Measurements from ENCODE around the gene ZMYM4. TPM values are rescaled to one million over a fixed set of nuclear protein-coding genes. Genes with fewer than 3 reads are reported as not detected.

The ZMYM4 gene
- polyA plus RNA-seq, 1 donor from 2014 or later = 36.1 TPM

- no peaks in the 10 kb centered on the region for H3F3A ChIP-seq (ENCODE audit: insufficient read depth, low read length, poor library complexity, severe bottlenecking)
- H3K9me3 ChIP-seq (ENCODE audit: low read length) = no peaks in the 10 kb centered on the region
- H3K36me3 ChIP-seq (ENCODE audit: insufficient read depth, low read length) = no peaks in the 10 kb centered on the region
- H3K27me3 ChIP-seq (ENCODE audit: insufficient read depth, low read depth, low read length) = no peaks in the 10 kb centered on the region
- peaks cover 15% of the 10 kb centered on the region for H3K79me2 ChIP-seq (replicated peaks; ENCODE audit: insufficient read depth, low read length)
- H3K4me3 ChIP-seq (ENCODE audit: low read length) = no peak overlapping the region
- no peaks in the 10 kb centered on the region for H4K20me1 ChIP-seq (ENCODE audit: insufficient read depth)
- no peaks in the 10 kb centered on the region for H3K9me2 ChIP-seq (ENCODE audit: insufficient read depth, low read length)
- H2AFZ ChIP-seq (ENCODE audit: low read depth, low read length) = no peak overlapping the region
- H3K9ac ChIP-seq (ENCODE audit: low read length) = no peak overlapping the region
- no peak for TF ChIP-seq SMC3 (conservative IDR thresholded peaks at IDR 0.05; ENCODE audit: poor library complexity)
- TF ChIP-seq EZH2 (IDR thresholded peaks at IDR 0.05; ENCODE audit: borderline replicate concordance, insufficient read depth, low read length, poor library complexity, severe bottlenecking) = no peak
- no peak for TF ChIP-seq POLR2AphosphoS5 (IDR thresholded peaks at IDR 0.05)
- no peak for TF ChIP-seq TAF1 (IDR thresholded peaks at IDR 0.05; ENCODE audit: low read depth)
- H3K27ac ChIP-seq (ENCODE audit: low read length) = no peak overlapping the region
- no peak overlapping the region for H3K4me2 ChIP-seq (ENCODE audit: low read length)
Observed at GRCh38 chr1:35294809-35295208, 26.3 kb downstream of the ZMYM4 start.

DNA sequence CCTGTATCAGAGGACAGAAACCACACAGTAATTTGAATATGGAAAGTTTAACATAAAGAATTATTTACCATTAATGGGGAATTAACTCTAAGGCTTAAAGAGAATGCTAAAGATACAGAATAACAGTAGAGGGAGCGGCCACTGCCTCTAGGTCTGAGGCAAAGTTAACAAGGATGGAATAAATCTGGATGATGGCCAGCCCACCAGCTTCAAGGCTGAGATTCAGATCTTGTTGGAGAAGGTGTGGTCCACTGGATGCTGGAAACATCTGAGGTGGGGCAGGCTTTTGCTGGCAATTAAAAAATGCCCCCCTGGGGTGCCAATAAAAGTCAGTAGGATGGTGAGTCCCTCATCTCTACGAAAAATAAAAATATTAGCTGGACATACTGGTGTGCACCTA lies 29.4 kb downstream of the ZMYM4 start:
- Histone ChIP-seq H3K36me3 (ENCODE audit: insufficient read depth, low read length) (no peaks in the 10 kb centered on the region), H3F3A (ENCODE audit: insufficient read depth, low read length, poor library complexity, severe bottlenecking) (no peaks in the 10 kb centered on the region), H3K9ac (ENCODE audit: low read length) (no peak overlapping the region), H3K4me2 (ENCODE audit: low read length) (no peak overlapping the region), H2AFZ (ENCODE audit: low read depth, low read length) (no peak overlapping the region), H3K9me2 (ENCODE audit: insufficient read depth, low read length) (no peaks in the 10 kb centered on the region), H4K20me1 (ENCODE audit: insufficient read depth) (no peaks in the 10 kb centered on the region), H3K27ac (ENCODE audit: low read length) (no peak overlapping the region), H3K27me3 (ENCODE audit: insufficient read depth, low read depth, low read length) (no peaks in the 10 kb centered on the region), H3K4me3 (ENCODE audit: low read length) (no peak overlapping the region), H3K79me2 (replicated peaks; ENCODE audit: insufficient read depth, low read length) (peaks cover 17% of the 10 kb centered on the region), H3K9me3 (ENCODE audit: low read length) (no peaks in the 10 kb centered on the region)
- TF ChIP-seq REST (IDR thresholded peaks at IDR 0.05; ENCODE audit: borderline replicate concordance) (no peak), EZH2 (IDR thresholded peaks at IDR 0.05; ENCODE audit: borderline replicate concordance, insufficient read depth, low read length, poor library complexity, severe bottlenecking) (no peak), EP300 (conservative IDR thresholded peaks at IDR 0.05; ENCODE audit: poor library complexity, severe bottlenecking) (no peak), SMC3 (conservative IDR thresholded peaks at IDR 0.05; ENCODE audit: poor library complexity) (no peak), TAF1 (IDR thresholded peaks at IDR 0.05; ENCODE audit: low read depth) (no peak)
- TF ChIP-seq, protein P1, sequence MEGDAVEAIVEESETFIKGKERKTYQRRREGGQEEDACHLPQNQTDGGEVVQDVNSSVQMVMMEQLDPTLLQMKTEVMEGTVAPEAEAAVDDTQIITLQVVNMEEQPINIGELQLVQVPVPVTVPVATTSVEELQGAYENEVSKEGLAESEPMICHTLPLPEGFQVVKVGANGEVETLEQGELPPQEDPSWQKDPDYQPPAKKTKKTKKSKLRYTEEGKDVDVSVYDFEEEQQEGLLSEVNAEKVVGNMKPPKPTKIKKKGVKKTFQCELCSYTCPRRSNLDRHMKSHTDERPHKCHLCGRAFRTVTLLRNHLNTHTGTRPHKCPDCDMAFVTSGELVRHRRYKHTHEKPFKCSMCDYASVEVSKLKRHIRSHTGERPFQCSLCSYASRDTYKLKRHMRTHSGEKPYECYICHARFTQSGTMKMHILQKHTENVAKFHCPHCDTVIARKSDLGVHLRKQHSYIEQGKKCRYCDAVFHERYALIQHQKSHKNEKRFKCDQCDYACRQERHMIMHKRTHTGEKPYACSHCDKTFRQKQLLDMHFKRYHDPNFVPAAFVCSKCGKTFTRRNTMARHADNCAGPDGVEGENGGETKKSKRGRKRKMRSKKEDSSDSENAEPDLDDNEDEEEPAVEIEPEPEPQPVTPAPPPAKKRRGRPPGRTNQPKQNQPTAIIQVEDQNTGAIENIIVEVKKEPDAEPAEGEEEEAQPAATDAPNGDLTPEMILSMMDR (IDR thresholded peaks at IDR 0.05; ENCODE audit: poor library complexity, severe bottlenecking) = no peak

- TF ChIP-seq EZH2 (IDR thresholded peaks at IDR 0.05; ENCODE audit: borderline replicate concordance, insufficient read depth, low read length, poor library complexity, severe bottlenecking) (no peak), MXI1 (conservative IDR thresholded peaks at IDR 0.05; ENCODE audit: poor library complexity, severe bottlenecking) (no peak), RAD21 (conservative IDR thresholded peaks at IDR 0.05) (peak; percentile 50), REST (IDR thresholded peaks at IDR 0.05; ENCODE audit: borderline replicate concordance) (no peak), SMC3 (conservative IDR thresholded peaks at IDR 0.05; ENCODE audit: poor library complexity) (peak; percentile 30), POLR2AphosphoS5 (IDR thresholded peaks at IDR 0.05) (no peak)
- TF ChIP-seq, protein P1 (IDR thresholded peaks at IDR 0.05; ENCODE audit: poor library complexity, severe bottlenecking) = peak; percentile 48
- Histone ChIP-seq H3K9me3 (ENCODE audit: low read length) (no peaks in the 10 kb centered on the region), H3K27me3 (ENCODE audit: insufficient read depth, low read depth, low read length) (no peaks in the 10 kb centered on the region), H3K9me2 (ENCODE audit: insufficient read depth, low read length) (no peaks in the 10 kb centered on the region), H3K79me2 (replicated peaks; ENCODE audit: insufficient read depth, low read length) (peaks cover 19% of the 10 kb centered on the region), H3K4me3 (ENCODE audit: low read length) (no peak overlapping the region), H3K27ac (ENCODE audit: low read length) (no peak overlapping the region), H3K4me2 (ENCODE audit: low read length) (no peak overlapping the region), H3F3A (ENCODE audit: insufficient read depth, low read length, poor library complexity, severe bottlenecking) (no peaks in the 10 kb centered on the region), H3K9ac (ENCODE audit: low read length) (no peak overlapping the region), H4K20me1 (ENCODE audit: insufficient read depth) (no peaks in the 10 kb centered on the region), H3K36me3 (ENCODE audit: insufficient read depth, low read length) (no peaks in the 10 kb centered on the region), H2AFZ (ENCODE audit: low read depth, low read length) (no peak overlapping the region)
Observed at GRCh38 chr1:35298464-35298863, 30.0 kb downstream of the ZMYM4 start.

Measured in neural cell (in vitro differentiated cells).